Measurements from ENCODE around the gene RAB10. TPM values are rescaled to one million over a fixed set of nuclear protein-coding genes. Genes with fewer than 3 reads are reported as not detected.
"Not testable (repeated sequence)": the region's sequence is repeated elsewhere in the genome, so short reads cannot be mapped to it uniquely, and the experiment has no call there.

Gene RAB10
- total and polyA plus RNA-seq, 2 experiments from 2014 or later = 102 to 143 TPM

- not testable (repeated sequence) for H3K4me2 ChIP-seq; DNase-seq (ENCODE audit: low spot score); H4K20me1 ChIP-seq (replicated peaks; ENCODE audit: insufficient read depth); H3K4me3 ChIP-seq; H3K9me2 ChIP-seq (ENCODE audit: insufficient read depth); H3K9me3 Mint-ChIP-seq; H3K36me3 Mint-ChIP-seq (ENCODE audit: low read depth); H3K79me2 ChIP-seq (replicated peaks; ENCODE audit: insufficient read depth); H2AFZ ChIP-seq; H3K27me3 ChIP-seq (ENCODE audit: insufficient read depth); H3F3A ChIP-seq (replicated peaks; ENCODE audit: low read depth); H3K27me3 Mint-ChIP-seq (ENCODE audit: insufficient read depth, low read depth, poor library complexity); H3K4me3 Mint-ChIP-seq; H3K4me1 Mint-ChIP-seq; H3K4me1 ChIP-seq (ENCODE audit: insufficient read depth); H3K36me3 ChIP-seq (ENCODE audit: insufficient read depth); H3K27ac ChIP-seq (ENCODE audit: low read depth); ATAC-seq; H3K27ac Mint-ChIP-seq
These were observed 132.7 kb downstream of the RAB10 start for GRCh38 chr2:26166541-26166940.

GRCh38 chr2:26168785-26169184, 134.9 kb downstream of the RAB10 start:
- H3K9me2 ChIP-seq (ENCODE audit: insufficient read depth) = no peaks in the 10 kb centered on the region
- DNase-seq (ENCODE audit: low spot score) = no peak
- H2AFZ ChIP-seq = no peak overlapping the region
- no peaks in the 10 kb centered on the region for H3K36me3 ChIP-seq (ENCODE audit: insufficient read depth)
- peaks cover 2% of the 10 kb centered on the region; the same call in 1 of the 2 replicates for H3K79me2 ChIP-seq (replicated peaks; ENCODE audit: insufficient read depth)
- H3K4me1 ChIP-seq (ENCODE audit: insufficient read depth) = no peaks in the 10 kb centered on the region
- H3F3A ChIP-seq (replicated peaks; ENCODE audit: low read depth) = 0 out of 2 replicates have a peak, but pooled peaks cover 5% of the 10 kb centered on the region
- H3K4me2 ChIP-seq = no peak overlapping the region
- no peaks in the 10 kb centered on the region; the same call in 2 of the 3 replicates for H3K4me1 Mint-ChIP-seq
- H3K9me3 Mint-ChIP-seq = peaks cover 5% of the 10 kb centered on the region; the same call in 2 of the 3 replicates
- no peaks in the 10 kb centered on the region for H3K27me3 ChIP-seq (ENCODE audit: insufficient read depth)
- H3K27ac ChIP-seq (ENCODE audit: low read depth) = no peak overlapping the region
- no peaks in the 10 kb centered on the region for H4K20me1 ChIP-seq (replicated peaks; ENCODE audit: insufficient read depth)
- H3K4me3 Mint-ChIP-seq = no peak overlapping the region
- H3K27ac Mint-ChIP-seq = no peak overlapping the region
- H3K27me3 Mint-ChIP-seq (ENCODE audit: insufficient read depth, low read depth, poor library complexity) = peaks cover 12% of the 10 kb centered on the region
- ATAC-seq = no peak
- no peak overlapping the region for H3K4me3 ChIP-seq
- TF ChIP-seq ETS1 (IDR thresholded peaks at IDR 0.05) = no peak
- TF ChIP-seq CTCF (conservative IDR thresholded peaks at IDR 0.05; ENCODE audit: low read depth in 2 of 2) = no peak
- TF ChIP-seq ZNF462 (CRISPR knock-in tag; IDR thresholded peaks at IDR 0.05) = no peak
- no peak for TF ChIP-seq ZNF331 (CRISPR knock-in tag; IDR thresholded peaks at IDR 0.05; ENCODE audit: low read depth)
- TF ChIP-seq POLR2AphosphoS5 (IDR thresholded peaks at IDR 0.05; ENCODE audit: low read depth) = no peak
- no peak for TF ChIP-seq STAT1 (IDR thresholded peaks at IDR 0.05; ENCODE audit: unreplicated experiment)
- no peak for TF ChIP-seq REST (IDR thresholded peaks at IDR 0.05; ENCODE audit: unreplicated experiment)
- no peak for TF ChIP-seq EZH2phosphoT487 (IDR thresholded peaks at IDR 0.05; ENCODE audit: unreplicated experiment)
- TF ChIP-seq CREB1 (CRISPR knock-in tag; IDR thresholded peaks at IDR 0.05; ENCODE audit: low read depth) = no peak
- no peak for TF ChIP-seq NANOG (IDR thresholded peaks at IDR 0.05; ENCODE audit: borderline replicate concordance)
- peaks cover 3% of the 10 kb centered on the region; the same call in 1 of the 3 replicates for H3K36me3 Mint-ChIP-seq (ENCODE audit: low read depth)

All from GM23338 (cell line).